Osteocyte (in vitro differentiated cells): Measurements from ENCODE around the gene KATNB1. TPM values are rescaled to one million over a fixed set of nuclear protein-coding genes. Genes with fewer than 3 reads are reported as not detected.

Experiments
- DNase-seq: peaks from one replicate; pipeline ENCODE4 v3.0.0; 2021; ENCODE audit warnings: mixed read lengths; ENCODE audit not compliant: unreplicated experiment; ENCODE audit errors: extremely low spot score
- H3K27ac Mint-ChIP-seq: one replicate; pipeline ENCODE4 v1.8.0; 2021; ENCODE audit warnings: mild to moderate bottlenecking, mixed read lengths; ENCODE audit not compliant: unreplicated experiment
- H3K27me3 Mint-ChIP-seq: one replicate; pipeline ENCODE4 v1.8.0; 2021; ENCODE audit warnings: mixed read lengths; ENCODE audit not compliant: unreplicated experiment
- H3K36me3 Mint-ChIP-seq: one replicate; pipeline ENCODE4 v1.8.0; 2021; ENCODE audit warnings: mixed read lengths; ENCODE audit not compliant: unreplicated experiment
- H3K4me1 Mint-ChIP-seq: one replicate; pipeline ENCODE4 v1.8.0; 2021; ENCODE audit warnings: mixed read lengths; ENCODE audit not compliant: unreplicated experiment
- H3K4me3 Mint-ChIP-seq: one replicate; pipeline ENCODE4 v1.8.0; 2021; ENCODE audit warnings: mild to moderate bottlenecking, moderate library complexity, mixed read lengths; ENCODE audit not compliant: unreplicated experiment
- H3K9me3 Mint-ChIP-seq: one replicate; pipeline ENCODE4 v1.8.0; 2021; ENCODE audit warnings: mixed read lengths; ENCODE audit not compliant: unreplicated experiment
- CTCF ChIP-seq: fragments of 200-600 bp; sonication (generic); IDR thresholded peaks from 2 replicates; pipeline ENCODE4 v1.5.0; 2021; ENCODE audit warnings: antibody characterized with exemption, mild to moderate bottlenecking, moderate library complexity
- total RNA-seq: library from RNA; stranded (reverse); gene quantifications from 2 replicates; pipeline ENCODE4 v1.2.1, GENCODE V29; 2021

KATNB1 gene
- total RNA-seq, 1 donor from 2014 or later = 15.9 TPM

- Mint-ChIP-seq H3K36me3 (no peaks in the 10 kb centered on the region), H3K27ac (no peak overlapping the region), H3K4me3 (no peak overlapping the region), H3K9me3 (no peaks in the 10 kb centered on the region), H3K27me3 (peaks cover 3% of the 10 kb centered on the region), H3K4me1 (no peaks in the 10 kb centered on the region)
- TF ChIP-seq CTCF = no peak
- no peak for DNase-seq
Observed at GRCh38 chr16:57721356-57722209, 14.0 kb upstream of the KATNB1 start.

GRCh38 chr16:57722210-57722499 is 13.4 kb upstream of the KATNB1 start:
- no peak for TF ChIP-seq CTCF
- Mint-ChIP-seq H3K9me3 (no peaks in the 10 kb centered on the region), H3K27me3 (no peaks in the 10 kb centered on the region), H3K36me3 (no peaks in the 10 kb centered on the region), H3K4me3 (no peak overlapping the region), H3K27ac (no peak overlapping the region), H3K4me1 (no peaks in the 10 kb centered on the region)
- DNase-seq = no peak

GRCh38 chr16:57722651-57723050 is 12.9 kb upstream of the KATNB1 start:
- no peak overlapping the region for H3K4me3 Mint-ChIP-seq
- no peak for TF ChIP-seq CTCF
- H3K36me3 Mint-ChIP-seq = no peaks in the 10 kb centered on the region
- no peaks in the 10 kb centered on the region for H3K27me3 Mint-ChIP-seq
- no peak for DNase-seq
- no peaks in the 10 kb centered on the region for H3K9me3 Mint-ChIP-seq
- no peak overlapping the region for H3K27ac Mint-ChIP-seq
- no peaks in the 10 kb centered on the region for H3K4me1 Mint-ChIP-seq

GRCh38 chr16:57723170-57723569 is 12.4 kb upstream of the KATNB1 start:
- Mint-ChIP-seq H3K27me3 (no peaks in the 10 kb centered on the region), H3K9me3 (no peaks in the 10 kb centered on the region), H3K36me3 (no peaks in the 10 kb centered on the region), H3K4me3 (no peak overlapping the region), H3K27ac (no peak overlapping the region), H3K4me1 (no peaks in the 10 kb centered on the region)
- no peak for DNase-seq
- TF ChIP-seq CTCF = peak; percentile 43

GRCh38 chr16:57724531-57724930 is 11.0 kb upstream of the KATNB1 start:
- H3K4me1 Mint-ChIP-seq = no peaks in the 10 kb centered on the region
- no peaks in the 10 kb centered on the region for H3K9me3 Mint-ChIP-seq
- no peak for DNase-seq
- no peaks in the 10 kb centered on the region for H3K36me3 Mint-ChIP-seq
- TF ChIP-seq CTCF = no peak
- H3K4me3 Mint-ChIP-seq = no peak overlapping the region
- no peaks in the 10 kb centered on the region for H3K27me3 Mint-ChIP-seq
- H3K27ac Mint-ChIP-seq = no peak overlapping the region
